ENCODE measurements around the gene PDE4A.

DNA sequence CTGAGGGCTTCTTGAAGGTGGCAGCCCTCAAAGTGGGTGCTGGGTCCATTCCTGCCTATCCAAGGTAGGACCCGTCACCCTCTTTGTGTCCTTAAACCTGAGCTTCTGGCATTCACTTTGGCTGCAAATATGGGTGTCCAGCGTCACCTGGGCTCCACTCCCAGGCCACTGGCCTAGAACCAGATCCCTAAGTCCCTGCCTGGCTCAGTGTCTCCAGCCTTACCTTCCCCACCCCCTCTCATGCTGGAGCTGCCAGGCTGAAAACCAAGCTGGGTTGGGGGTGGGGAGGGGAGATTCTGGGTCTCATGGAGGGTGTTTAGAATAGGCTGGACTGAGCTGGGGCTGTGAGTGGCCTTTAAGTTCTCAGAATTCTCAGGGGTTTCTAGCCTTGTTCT, 12.4 kb downstream of the PDE4A start:
- no peak for TF ChIP-seq POLR2A (IDR thresholded peaks at IDR 0.05)
- TF ChIP-seq, protein P1, sequence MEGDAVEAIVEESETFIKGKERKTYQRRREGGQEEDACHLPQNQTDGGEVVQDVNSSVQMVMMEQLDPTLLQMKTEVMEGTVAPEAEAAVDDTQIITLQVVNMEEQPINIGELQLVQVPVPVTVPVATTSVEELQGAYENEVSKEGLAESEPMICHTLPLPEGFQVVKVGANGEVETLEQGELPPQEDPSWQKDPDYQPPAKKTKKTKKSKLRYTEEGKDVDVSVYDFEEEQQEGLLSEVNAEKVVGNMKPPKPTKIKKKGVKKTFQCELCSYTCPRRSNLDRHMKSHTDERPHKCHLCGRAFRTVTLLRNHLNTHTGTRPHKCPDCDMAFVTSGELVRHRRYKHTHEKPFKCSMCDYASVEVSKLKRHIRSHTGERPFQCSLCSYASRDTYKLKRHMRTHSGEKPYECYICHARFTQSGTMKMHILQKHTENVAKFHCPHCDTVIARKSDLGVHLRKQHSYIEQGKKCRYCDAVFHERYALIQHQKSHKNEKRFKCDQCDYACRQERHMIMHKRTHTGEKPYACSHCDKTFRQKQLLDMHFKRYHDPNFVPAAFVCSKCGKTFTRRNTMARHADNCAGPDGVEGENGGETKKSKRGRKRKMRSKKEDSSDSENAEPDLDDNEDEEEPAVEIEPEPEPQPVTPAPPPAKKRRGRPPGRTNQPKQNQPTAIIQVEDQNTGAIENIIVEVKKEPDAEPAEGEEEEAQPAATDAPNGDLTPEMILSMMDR (IDR thresholded peaks at IDR 0.05), result no peak

Measured in heart left ventricle (tissue), 13 donors.